ENCODE measurements around the gene ARL15.
"Not testable (repeated sequence)": the region's sequence is repeated elsewhere in the genome, so short reads cannot be mapped to it uniquely, and the experiment has no call there.

ARL15 gene

GRCh38 chr5:54084696-54085095, 225.7 kb downstream of the ARL15 start:
- DNase-seq, result no peak

GRCh38 chr5:54083851-54084250, 226.5 kb downstream of the ARL15 start:
- no peak for DNase-seq

GRCh38 chr5:54083245-54083644, 227.1 kb downstream of the ARL15 start:
- no peak for DNase-seq

- DNase-seq, result no peak
Measured at GRCh38 chr5:54081415-54081814, 229.0 kb downstream of the ARL15 start.

GRCh38 chr5:54080831-54081230, 229.5 kb downstream of the ARL15 start:
- no peak for DNase-seq

GRCh38 chr5:54073735-54074134, 236.6 kb downstream of the ARL15 start:
- no peak for DNase-seq

GRCh38 chr5:54073131-54073530, 237.2 kb downstream of the ARL15 start:
- no peak for DNase-seq

- no peak for DNase-seq
Measured at GRCh38 chr5:54066433-54066832, 243.9 kb downstream of the ARL15 start.

- no peak for DNase-seq
Measured at GRCh38 chr5:54063817-54064216, 246.6 kb downstream of the ARL15 start.

- no peak for DNase-seq
Measured at GRCh38 chr5:54062958-54063357, 247.4 kb downstream of the ARL15 start.

- not testable (repeated sequence) for DNase-seq
Measured at GRCh38 chr5:54060919-54061318, 249.5 kb downstream of the ARL15 start.

GRCh38 chr5:54049963-54050362, 260.4 kb downstream of the ARL15 start:
- DNase-seq, result no peak

GRCh38 chr5:54049144-54049543, 261.2 kb downstream of the ARL15 start:
- DNase-seq, result no peak

- DNase-seq, result no peak
Measured at GRCh38 chr5:54045077-54045792, 265.1 kb downstream of the ARL15 start.

GRCh38 chr5:54044276-54044675, 266.1 kb downstream of the ARL15 start:
- DNase-seq, result not testable (repeated sequence)

GRCh38 chr5:54040804-54041203, 269.6 kb downstream of the ARL15 start:
- no peak for DNase-seq

GRCh38 chr5:54040018-54040417, 270.4 kb downstream of the ARL15 start:
- no peak for DNase-seq

- no peak for DNase-seq
Measured at GRCh38 chr5:54037205-54037604, 273.2 kb downstream of the ARL15 start.

GRCh38 chr5:54030981-54031380, 279.4 kb downstream of the ARL15 start:
- no peak for DNase-seq

GRCh38 chr5:54024466-54024865, 285.9 kb downstream of the ARL15 start:
- DNase-seq, result no peak

GRCh38 chr5:54022223-54022622, 288.1 kb downstream of the ARL15 start:
- DNase-seq, result no peak

- DNase-seq, result no peak
Measured at GRCh38 chr5:54021431-54022164, 288.8 kb downstream of the ARL15 start.

GRCh38 chr5:54018438-54018837, 291.9 kb downstream of the ARL15 start:
- no peak for DNase-seq

GRCh38 chr5:54017580-54017979, 292.8 kb downstream of the ARL15 start:
- no peak for DNase-seq

All from activated effector memory CD4-positive, alpha-beta T cell treated with Interleukin-2 at 50 U/mL for 16 hours (primary cell).